CD4-positive, alpha-beta T cell treated with Interleukin-6 at 100 ng/mL for 8 hours (primary cell): Measurements from ENCODE around the gene CACNA2D4.

ENCODE experiments used
- DNase-seq: peaks from one replicate; pipeline ENCODE4 v3.0.0-alpha.2; 2020; ENCODE audit warnings: mixed read lengths, low spot score

The CACNA2D4 gene

GRCh38 chr12:1870998-1871917 lies 47.2 kb downstream of the CACNA2D4 start:
- no peak for DNase-seq

GRCh38 chr12:1870086-1870485 lies 48.4 kb downstream of the CACNA2D4 start:
- DNase-seq = no peak

GRCh38 chr12:1869145-1869544 lies 49.3 kb downstream of the CACNA2D4 start:
- no peak for DNase-seq

GRCh38 chr12:1865284-1865866 lies 53.1 kb downstream of the CACNA2D4 start:
- no peak for DNase-seq

- no peak for DNase-seq
Observed at GRCh38 chr12:1864867-1865266, 53.6 kb downstream of the CACNA2D4 start.

- no peak for DNase-seq
Observed at GRCh38 chr12:1864456-1864855, 54.0 kb downstream of the CACNA2D4 start.

- DNase-seq = no peak
Observed at GRCh38 chr12:1863823-1864222, 54.6 kb downstream of the CACNA2D4 start.

- DNase-seq = no peak
Observed at GRCh38 chr12:1862973-1863372, 55.5 kb downstream of the CACNA2D4 start.

- no peak for DNase-seq
Observed at GRCh38 chr12:1859643-1860042, 58.8 kb downstream of the CACNA2D4 start.

- DNase-seq = no peak
Observed at GRCh38 chr12:1858456-1858855, 60.0 kb downstream of the CACNA2D4 start.

GRCh38 chr12:1857821-1858220 lies 60.6 kb downstream of the CACNA2D4 start:
- no peak for DNase-seq

- no peak for DNase-seq
Observed at GRCh38 chr12:1857086-1857485, 61.4 kb downstream of the CACNA2D4 start.

- no peak for DNase-seq
Observed at GRCh38 chr12:1855241-1855640, 63.2 kb downstream of the CACNA2D4 start.

- no peak for DNase-seq
Observed at GRCh38 chr12:1853716-1854115, 64.7 kb downstream of the CACNA2D4 start.

GRCh38 chr12:1852076-1852475 lies 66.4 kb downstream of the CACNA2D4 start:
- no peak for DNase-seq

GRCh38 chr12:1851151-1851701 lies 67.2 kb downstream of the CACNA2D4 start:
- DNase-seq = no peak

GRCh38 chr12:1848745-1849144 lies 69.7 kb downstream of the CACNA2D4 start:
- no peak for DNase-seq

- DNase-seq = no peak
Observed at GRCh38 chr12:1848146-1848545, 70.3 kb downstream of the CACNA2D4 start.

GRCh38 chr12:1847411-1847810 lies 71.0 kb downstream of the CACNA2D4 start:
- DNase-seq = no peak

- no peak for DNase-seq
Observed at GRCh38 chr12:1846421-1847405, 71.7 kb downstream of the CACNA2D4 start.

- DNase-seq = no peak
Observed at GRCh38 chr12:1845886-1846285, 72.6 kb downstream of the CACNA2D4 start.

- DNase-seq = no peak
Observed at GRCh38 chr12:1845427-1845826, 73.0 kb downstream of the CACNA2D4 start.
